H1 (cell line): ENCODE results near the gene MITF. TPM values are rescaled to one million over a fixed set of nuclear protein-coding genes. Genes with fewer than 3 reads are reported as not detected.

Experiments used
- MAX ChIP-seq: IDR thresholded peaks from 2 replicates; pipeline ENCODE4 v1.6.1; 2012; ENCODE audit warnings: inconsistent platforms
- TEAD4 ChIP-seq: IDR thresholded peaks from 2 replicates; pipeline ENCODE4 v1.6.1; 2012; ENCODE audit warnings: low read depth, low read length, inconsistent platforms, mixed read lengths
- polyA plus RNA-seq, 7 experiments: library from polyadenylated mRNA; depleted of rRNA in 3 of 7; stranded (reverse) in 5 of 7; unstranded in 2 of 7; fragments of >200 nt in 5 of 7; fragments of 200-250 nt in 2 of 7; gene quantifications; 1 replicate in 5 of 7; 2 replicates in 1 of 7; 4 replicates in 1 of 7; pipeline versions ENCODE4 v1.2.1 to v1.2.3, GENCODE V29; 2011 to 2013; ENCODE audit warnings: missing spikeins in 2 of 7, mixed read lengths in 2 of 7
- total RNA-seq: library from RNA; stranded (reverse); fragmentation: NEBNext Ultra II Directional; extraction: Animal tissue kit (Norgen Biotek cat#: 25700); gene quantifications from 2 replicates; pipeline ENCODE4 v1.2.1, GENCODE V29; 2021

MITF gene
- total and polyA plus RNA-seq, 2 of the 8 experiments (the other 6 are each of a cell fraction or from before 2014, with no cell fraction given), result 0.53 to 1.4 TPM

GRCh38 chr3:69934398-69934797 is 195.1 kb downstream of the MITF start (continued):
- TF ChIP-seq TEAD4 (no peak), MAX (no peak)
